GM19324 (cell line): ENCODE results near the gene DPYSL4.

Experiments used
- ATAC-seq: cut with Tn5 transposase; IDR thresholded peaks from one replicate; pipeline ENCODE4 v1.9.1; 2021; ENCODE audit warnings: mild to moderate bottlenecking, moderate library complexity; ENCODE audit not compliant: unreplicated experiment, low FRiP score

DPYSL4 gene

GRCh38 chr10:132162590-132163277, 24.0 kb upstream of the DPYSL4 start:
- no peak for ATAC-seq

- ATAC-seq: no peak
Measured at GRCh38 chr10:132163278-132163765, 23.4 kb upstream of the DPYSL4 start.

GRCh38 chr10:132163826-132164515, 22.8 kb upstream of the DPYSL4 start:
- no peak for ATAC-seq

GRCh38 chr10:132164761-132165278, 21.9 kb upstream of the DPYSL4 start:
- no peak for ATAC-seq

GRCh38 chr10:132165416-132165980, 21.2 kb upstream of the DPYSL4 start:
- ATAC-seq: no peak

- ATAC-seq: no peak
Measured at GRCh38 chr10:132166216-132166950, 20.4 kb upstream of the DPYSL4 start.

GRCh38 chr10:132167041-132167674, 19.6 kb upstream of the DPYSL4 start:
- no peak for ATAC-seq

DNA sequence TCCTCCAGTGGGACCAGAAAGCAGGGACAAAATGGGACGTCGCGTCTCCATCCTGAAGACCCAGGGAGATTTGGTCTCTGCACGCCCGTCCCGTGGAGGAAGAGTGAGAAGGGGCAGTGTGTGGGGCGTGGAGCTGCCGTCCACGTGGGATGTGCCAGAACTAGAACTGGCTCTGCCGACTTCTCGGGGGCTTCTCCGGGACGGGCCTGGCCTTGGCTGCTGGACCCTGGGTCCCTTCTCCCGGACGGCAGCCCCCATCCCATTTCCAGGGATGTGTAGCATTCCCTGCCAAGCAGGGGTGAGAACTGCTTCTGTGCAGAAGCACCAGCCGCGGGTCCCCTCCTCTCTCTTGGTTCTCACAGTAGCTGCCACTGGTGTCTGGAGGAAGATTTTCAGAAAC, 18.8 kb upstream of the DPYSL4 start:
- no peak for ATAC-seq

DNA sequence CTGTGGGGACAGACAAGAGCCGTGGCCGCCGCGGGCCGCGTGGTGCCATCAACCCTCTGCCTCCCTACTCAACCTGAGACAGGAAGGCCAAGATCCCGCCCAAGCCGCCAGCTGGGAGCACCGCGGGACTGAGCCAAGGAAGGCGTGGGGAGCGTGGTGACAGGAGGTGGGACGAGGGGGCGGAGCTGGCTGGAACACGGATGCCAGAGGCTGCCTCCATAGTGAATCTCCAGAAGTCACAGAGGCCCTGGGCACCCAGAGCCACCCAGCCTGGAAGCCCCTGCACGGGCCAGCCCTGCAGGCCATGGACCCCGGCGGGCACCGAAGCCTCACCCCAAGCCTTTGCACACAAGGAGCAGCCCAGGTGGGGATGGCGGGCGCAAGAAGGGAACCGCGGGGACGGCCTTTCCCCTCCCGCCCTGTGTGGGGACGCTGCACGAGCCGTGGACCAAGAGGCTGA, 18.1 kb upstream of the DPYSL4 start:
- no peak for ATAC-seq

DNA sequence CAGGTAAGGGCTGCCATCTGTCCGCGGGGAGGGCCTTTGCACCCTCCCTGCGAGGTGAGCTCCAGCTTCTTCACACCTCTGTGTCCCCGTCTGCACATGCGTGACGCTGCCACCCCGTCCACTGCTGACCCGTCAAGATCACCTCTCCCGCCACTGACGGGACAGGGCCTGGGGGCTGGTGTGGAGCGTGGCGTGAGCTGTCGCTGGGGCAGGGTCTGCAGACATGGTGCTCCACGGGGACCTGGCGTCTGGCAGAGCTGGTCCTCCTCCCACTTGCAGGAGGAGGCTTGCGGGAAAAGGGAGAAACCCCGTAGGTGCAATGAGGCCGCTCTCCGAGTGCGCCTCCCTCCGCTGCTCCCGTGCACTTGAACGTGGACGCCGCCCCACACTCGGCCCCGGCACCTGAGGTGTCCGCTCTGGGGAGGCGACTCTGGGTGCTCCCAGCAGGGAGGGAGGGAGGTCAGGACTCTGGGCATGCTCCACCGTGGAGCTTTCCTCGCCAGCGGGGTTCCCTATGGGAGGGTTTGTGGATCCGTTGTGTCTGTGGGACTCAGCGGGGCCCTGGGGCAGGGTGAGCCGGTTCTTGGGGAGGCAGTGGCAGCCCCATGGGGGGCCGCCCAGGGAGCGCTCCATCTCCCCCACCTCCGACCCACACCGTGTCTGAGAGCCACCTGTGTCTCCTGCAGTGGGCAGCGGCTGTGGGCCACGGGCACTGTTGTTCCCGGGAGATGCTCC, 17.6 kb upstream of the DPYSL4 start:
- ATAC-seq: no peak

DNA sequence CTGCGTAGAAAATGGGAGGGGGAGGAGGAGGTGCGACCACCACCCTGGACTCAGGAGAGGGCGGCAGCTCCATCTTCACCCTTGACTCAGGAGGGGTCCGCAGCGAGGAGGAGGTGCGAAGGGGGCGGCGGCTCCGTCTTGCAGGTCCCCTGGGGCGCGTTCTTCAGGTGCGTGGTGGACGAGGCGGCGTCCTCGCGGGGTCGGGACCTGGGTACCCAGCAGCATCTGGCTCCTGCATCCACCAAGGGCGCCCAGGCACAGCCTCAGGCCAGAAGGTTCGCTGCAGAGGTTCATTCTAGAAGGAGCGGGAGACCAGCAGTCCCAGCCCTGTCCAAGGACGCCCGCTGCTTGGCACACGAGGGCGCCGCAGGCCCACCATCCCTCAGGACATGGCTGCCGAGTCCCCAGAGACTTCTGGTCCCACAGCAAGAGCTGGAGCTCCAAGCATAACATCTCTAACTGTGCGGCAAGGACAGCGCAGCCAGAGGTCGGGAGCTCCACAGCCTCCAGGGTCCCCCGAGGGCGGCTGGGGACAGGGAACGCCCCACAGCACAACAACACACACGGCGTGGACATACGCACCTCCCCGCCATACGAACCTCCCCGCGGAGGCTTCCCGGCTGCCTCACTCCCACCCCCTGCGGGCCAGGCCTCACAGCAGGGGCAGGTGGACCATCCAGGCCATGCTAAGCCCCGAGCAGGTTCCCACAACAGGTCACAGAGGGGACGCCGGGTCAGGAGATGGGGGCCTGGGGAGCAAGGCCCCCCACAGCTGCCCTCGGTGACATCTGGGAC, 16.8 kb upstream of the DPYSL4 start:
- ATAC-seq: no peak

DNA sequence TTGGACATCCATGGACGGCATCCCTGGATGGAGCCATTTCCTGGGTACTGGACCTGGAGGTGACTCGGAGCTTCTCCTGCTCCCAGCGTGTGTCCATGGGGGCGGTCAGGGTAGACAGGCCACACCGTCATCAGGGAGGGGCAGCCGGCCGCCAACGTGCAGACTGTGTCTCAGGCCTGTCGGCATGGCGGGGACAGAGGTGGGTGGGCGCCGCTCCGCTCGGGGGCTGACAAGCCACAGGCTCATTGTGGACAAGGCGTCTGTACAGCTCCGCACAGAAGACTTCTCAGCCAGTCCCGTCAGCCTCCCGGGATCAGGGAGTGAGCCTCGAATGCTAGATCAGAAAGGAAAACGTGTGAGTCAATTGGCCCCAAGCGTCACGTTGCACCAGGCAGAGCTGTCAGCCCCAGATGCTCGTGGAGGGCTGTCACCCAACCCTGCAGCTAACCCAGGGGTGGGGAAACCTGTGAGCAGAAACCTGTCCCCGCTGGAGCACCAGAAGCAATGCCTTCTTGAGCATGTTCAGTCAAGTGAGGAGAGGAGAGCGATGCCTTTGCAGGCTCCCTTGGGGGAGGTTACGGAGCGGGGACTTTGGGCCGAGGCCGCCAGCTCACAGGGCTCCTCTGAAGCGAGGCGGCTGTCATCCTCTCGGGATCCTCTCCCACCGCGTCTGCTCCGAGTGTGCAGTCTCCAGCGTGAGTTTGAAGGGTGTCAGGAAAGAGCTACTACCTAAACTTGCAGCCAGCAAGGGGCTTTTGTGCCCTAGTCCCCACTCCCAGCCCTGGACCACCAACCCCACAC, 16.0 kb upstream of the DPYSL4 start:
- no peak for ATAC-seq

GRCh38 chr10:132172091-132173066, 14.4 kb upstream of the DPYSL4 start:
- no peak for ATAC-seq

GRCh38 chr10:132173185-132173584, 13.6 kb upstream of the DPYSL4 start:
- ATAC-seq: no peak

- ATAC-seq: no peak
Measured at GRCh38 chr10:132174237-132174636, 12.5 kb upstream of the DPYSL4 start.

GRCh38 chr10:132175408-132175807, 11.3 kb upstream of the DPYSL4 start:
- ATAC-seq: no peak
